Mesendoderm (in vitro differentiated cells): ENCODE measurements around the gene BTD.

ENCODE experiments used
- DNase-seq: peaks from one replicate; pipeline ENCODE4 v3.0.0; 2013
- H2AK5ac ChIP-seq: 2 replicates; pipeline ENCODE4 v1.6.1; 2013; ENCODE audit warnings: low read length, inconsistent platforms
- H2BK120ac ChIP-seq: 2 replicates; pipeline ENCODE4 v1.6.1; 2013; ENCODE audit warnings: low read depth, mild to moderate bottlenecking, low read length, moderate library complexity, mixed read lengths
- H2BK15ac ChIP-seq: replicated peaks from 2 replicates; pipeline ENCODE4 v1.6.1; 2013; ENCODE audit warnings: low read depth, mild to moderate bottlenecking, moderate library complexity
- H2BK5ac ChIP-seq: 2 replicates; pipeline ENCODE4 v1.6.1; 2013; ENCODE audit warnings: low read length, inconsistent platforms
- H3K18ac ChIP-seq: 2 replicates; pipeline ENCODE4 v1.6.1; 2013; ENCODE audit warnings: mild to moderate bottlenecking, low read length, mixed read lengths
- H3K23ac ChIP-seq: one replicate; pipeline ENCODE4 v1.6.1; 2013; ENCODE audit warnings: low read length
- H3K27ac ChIP-seq: 2 replicates; pipeline ENCODE4 v1.5.1; 2013; ENCODE audit warnings: low read depth, mild to moderate bottlenecking, inconsistent platforms, low read length, moderate library complexity
- H3K27me3 ChIP-seq: 2 replicates; pipeline ENCODE4 v1.6.1; 2013; ENCODE audit warnings: low read length, control low read depth, mild to moderate bottlenecking, inconsistent platforms; ENCODE audit not compliant: insufficient read depth, poor library complexity
- H3K36me3 ChIP-seq: 2 replicates; pipeline ENCODE4 v1.6.1; 2013; ENCODE audit warnings: low read length, inconsistent platforms; ENCODE audit not compliant: control insufficient read depth, insufficient read depth
- H3K4ac ChIP-seq: one replicate; pipeline ENCODE4 v1.6.1; 2013; ENCODE audit warnings: low read depth, mild to moderate bottlenecking, low read length, moderate library complexity
- H3K4me1 ChIP-seq: 2 replicates; pipeline ENCODE4 v1.6.1; 2013; ENCODE audit warnings: low read depth, low read length, inconsistent platforms; ENCODE audit not compliant: control insufficient read depth
- H3K4me2 ChIP-seq: 2 replicates; pipeline ENCODE4 v1.6.1; 2013; ENCODE audit warnings: low read length
- H3K4me3 ChIP-seq: 2 replicates; pipeline ENCODE4 v1.5.1; 2013; ENCODE audit warnings: mild to moderate bottlenecking, low read length
- H3K56ac ChIP-seq: one replicate; pipeline ENCODE4 v1.6.1; 2013; ENCODE audit warnings: low read length
- H3K79me1 ChIP-seq: 2 replicates; pipeline ENCODE4 v1.6.1; 2013; ENCODE audit warnings: low read length, inconsistent platforms
- H3K79me2 ChIP-seq: 2 replicates; pipeline ENCODE4 v1.6.1; 2013; ENCODE audit warnings: mild to moderate bottlenecking, low read length; ENCODE audit not compliant: control insufficient read depth, insufficient read depth
- H3K9ac ChIP-seq: 2 replicates; pipeline ENCODE4 v1.6.1; 2013; ENCODE audit warnings: low read length, inconsistent platforms
- H4K5ac ChIP-seq: one replicate; pipeline ENCODE4 v1.6.1; 2013; ENCODE audit warnings: low read length
- H4K8ac ChIP-seq: one replicate; pipeline ENCODE4 v1.6.1; 2013; ENCODE audit warnings: low read depth, mild to moderate bottlenecking, control low read depth, low read length, moderate library complexity
- WGBS: extraction: QIAGEN DNeasy Blood & Tissue Kit; methylation state at CpG from one replicate; pipeline ENCODE4 v1.1.7; 2013; ENCODE audit warnings: low lambda C conversion rate, missing lambda C conversion rate; ENCODE audit not compliant: insufficient coverage; ENCODE audit errors: extremely low coverage; 5-methylcytosine and 5-hydroxymethylcytosine counted together

The BTD gene

DNA sequence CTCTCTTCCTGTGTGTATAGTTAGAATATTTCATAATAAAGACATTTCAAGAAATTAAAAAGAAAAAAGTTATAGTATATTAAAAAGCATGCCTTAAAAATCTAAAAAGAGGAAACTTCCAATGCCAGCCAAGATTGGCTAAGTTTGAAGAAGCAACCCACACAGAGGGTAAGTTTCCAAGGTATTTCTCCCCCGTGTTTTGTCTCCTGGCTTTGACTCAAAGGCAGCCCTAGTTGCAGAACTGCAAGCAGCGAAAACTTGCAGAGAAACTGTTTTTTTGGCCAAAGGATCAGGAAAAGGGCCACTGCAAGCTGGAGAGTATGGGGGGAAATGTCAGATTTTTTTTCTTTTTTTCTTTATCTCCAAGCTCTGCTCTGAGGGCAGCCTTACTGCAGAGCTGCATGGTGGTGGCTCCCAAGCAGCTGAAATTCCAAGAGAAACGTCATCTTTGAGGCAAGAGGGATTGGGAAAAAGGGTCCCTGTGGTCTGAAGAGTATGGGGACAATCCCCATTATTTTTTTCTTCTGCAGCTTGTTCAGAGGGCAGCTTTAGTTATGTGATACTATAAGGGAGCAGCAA is 23.2 kb upstream of the BTD start:
- Histone ChIP-seq H3K9ac (no peak overlapping the region), H3K56ac (no peak overlapping the region), H3K23ac (no peak overlapping the region), H4K5ac (no peak overlapping the region), H3K4me2 (no peak overlapping the region), H2AK5ac (no peak overlapping the region), H2BK15ac (no peak overlapping the region), H3K4me1 (no peaks in the 10 kb centered on the region), H3K36me3 (peaks cover 2% of the 10 kb centered on the region), H2BK120ac (no peak overlapping the region), H3K79me2 (no peaks in the 10 kb centered on the region), H3K79me1 (no peaks in the 10 kb centered on the region), H3K27me3 (no peaks in the 10 kb centered on the region), H3K18ac (no peak overlapping the region), H4K8ac (no peak overlapping the region), H3K27ac (no peak overlapping the region), H3K4ac (no peak overlapping the region), H2BK5ac (no peak overlapping the region), H3K4me3 (no peak overlapping the region)
- WGBS, result no CpG with 5 or more reads among the region's 3 CpGs
- DNase-seq, result no peak

DNA sequence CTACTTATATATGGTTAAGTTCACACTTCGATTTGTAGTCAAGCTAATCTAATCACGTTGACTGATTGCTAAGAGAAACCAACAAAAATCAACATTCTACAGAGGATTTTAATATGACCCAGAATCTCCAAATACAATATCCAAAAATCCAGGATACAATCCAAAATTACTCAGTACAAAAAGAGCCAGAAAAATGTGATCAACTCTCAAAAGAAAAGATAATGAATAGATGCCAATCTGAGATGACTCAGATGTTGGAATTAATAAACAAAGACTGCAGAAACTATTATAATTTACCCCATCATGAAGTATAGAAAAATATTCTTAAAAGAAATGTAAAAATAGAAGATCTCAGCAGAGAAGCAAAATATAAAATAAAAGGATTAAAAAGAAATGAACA is 22.5 kb upstream of the BTD start:
- Histone ChIP-seq H3K4me1 (no peaks in the 10 kb centered on the region), H3K56ac (no peak overlapping the region), H3K4ac (no peak overlapping the region), H2BK5ac (no peak overlapping the region), H2BK120ac (no peak overlapping the region), H3K36me3 (peaks cover 2% of the 10 kb centered on the region), H3K18ac (no peak overlapping the region), H3K79me1 (no peaks in the 10 kb centered on the region), H2BK15ac (no peak overlapping the region), H3K79me2 (no peaks in the 10 kb centered on the region), H2AK5ac (no peak overlapping the region), H3K27ac (no peak overlapping the region), H3K23ac (no peak overlapping the region), H3K4me3 (no peak overlapping the region), H4K5ac (no peak overlapping the region), H4K8ac (no peak overlapping the region), H3K9ac (no peak overlapping the region), H3K4me2 (no peak overlapping the region), H3K27me3 (no peaks in the 10 kb centered on the region)
- WGBS, result no CpG with 5 or more reads among the region's 2 CpGs
- DNase-seq, result no peak

DNA sequence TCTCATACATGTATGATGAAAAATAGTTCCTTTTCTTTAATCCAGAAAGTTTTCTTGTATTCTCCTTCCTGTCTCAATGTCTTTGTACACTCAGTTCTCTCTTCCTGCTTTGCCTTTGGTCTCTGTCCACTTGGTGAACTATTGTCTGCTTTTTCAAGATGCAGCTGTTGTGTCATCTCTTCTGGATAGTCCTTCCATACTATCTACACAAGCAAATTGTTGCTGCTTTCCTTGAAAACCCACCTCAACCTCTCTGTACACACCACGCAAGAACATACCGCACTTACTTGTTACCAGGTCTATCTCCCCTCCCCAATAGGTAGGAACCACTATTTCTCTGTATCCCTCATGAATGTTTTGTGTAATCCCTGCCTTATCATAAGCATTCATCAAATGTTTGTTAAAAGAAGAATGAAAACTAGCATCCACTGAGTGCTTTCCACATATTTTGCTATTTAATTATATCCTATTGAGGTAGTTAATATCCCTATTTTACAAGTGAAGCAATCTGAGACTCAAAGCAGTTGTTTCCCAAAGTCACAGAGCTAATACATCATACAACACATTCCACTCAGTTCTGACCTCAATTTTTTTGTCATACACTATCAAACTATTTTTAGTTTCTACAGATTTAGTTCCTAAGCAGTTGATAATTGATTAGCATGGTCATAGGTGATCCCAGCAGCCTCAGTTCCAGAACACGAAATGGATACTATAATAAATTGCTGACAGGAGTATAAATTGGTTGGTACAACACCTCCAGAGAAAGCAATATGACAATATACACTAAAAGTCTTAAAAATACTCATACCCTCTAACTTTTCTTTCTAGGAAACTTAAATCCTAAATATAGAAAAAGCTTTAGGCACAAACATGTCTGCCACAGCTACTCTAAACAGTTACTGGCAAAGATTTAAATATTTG is 19.8 kb upstream of the BTD start:
- no peak for DNase-seq
- Histone ChIP-seq H2BK15ac (no peak overlapping the region), H3K23ac (no peak overlapping the region), H4K5ac (no peak overlapping the region), H3K36me3 (peaks cover 2% of the 10 kb centered on the region), H3K79me2 (no peaks in the 10 kb centered on the region), H3K4me1 (no peaks in the 10 kb centered on the region), H3K18ac (no peak overlapping the region), H2AK5ac (no peak overlapping the region), H3K9ac (no peak overlapping the region), H3K4ac (no peak overlapping the region), H2BK5ac (no peak overlapping the region), H3K4me2 (no peak overlapping the region), H3K79me1 (no peaks in the 10 kb centered on the region), H3K56ac (no peak overlapping the region), H3K4me3 (no peak overlapping the region), H3K27me3 (no peaks in the 10 kb centered on the region), H2BK120ac (no peak overlapping the region), H4K8ac (no peak overlapping the region), H3K27ac (no peak overlapping the region)
- no CpG with 5 or more reads among the region's 3 CpGs for WGBS

DNA sequence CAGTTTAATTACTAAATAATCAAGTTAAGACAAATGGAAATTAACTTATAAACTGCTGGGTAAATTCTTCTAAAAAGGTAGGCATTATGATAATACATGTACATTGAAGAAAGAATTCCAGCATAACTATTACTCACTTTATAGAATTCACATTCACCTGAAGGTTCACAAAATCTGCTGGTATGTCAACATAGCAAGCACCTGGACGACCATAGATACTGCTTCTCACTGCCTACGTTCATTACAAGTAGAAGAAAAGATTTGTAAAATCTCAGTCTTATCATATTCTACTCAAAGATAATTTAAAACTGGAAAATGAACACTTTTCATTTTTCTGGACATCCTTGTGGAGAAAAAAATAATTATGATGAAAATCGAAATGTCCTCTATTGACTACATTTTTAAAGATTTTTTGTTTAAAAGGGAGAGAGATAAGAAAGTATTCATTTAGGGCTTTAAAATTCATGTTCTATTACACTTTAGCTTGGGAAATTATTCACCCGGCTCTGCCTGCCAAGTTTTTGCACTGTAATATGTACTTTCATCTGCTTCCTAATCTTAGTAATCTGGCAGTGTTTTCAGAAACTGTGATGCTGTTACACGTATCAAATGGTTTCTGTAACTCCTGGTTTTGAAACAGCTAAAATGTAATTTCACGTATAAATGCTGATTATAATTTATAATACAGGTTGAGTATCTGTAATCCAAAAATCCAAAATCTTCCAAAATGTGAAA is 16.3 kb upstream of the BTD start:
- H4K8ac ChIP-seq, result no peak overlapping the region
- H3K9ac ChIP-seq, result no peak overlapping the region
- no peak for DNase-seq
- no peaks in the 10 kb centered on the region for H3K79me1 ChIP-seq
- no peaks in the 10 kb centered on the region for H3K4me1 ChIP-seq
- H3K56ac ChIP-seq, result no peak overlapping the region
- H3K18ac ChIP-seq, result no peak overlapping the region
- H3K79me2 ChIP-seq, result no peaks in the 10 kb centered on the region
- H3K36me3 ChIP-seq, result peaks cover 2% of the 10 kb centered on the region
- no peak overlapping the region for H3K4me3 ChIP-seq
- H3K4me2 ChIP-seq, result no peak overlapping the region
- H2BK120ac ChIP-seq, result no peak overlapping the region
- no peak overlapping the region for H2AK5ac ChIP-seq
- no peak overlapping the region for H4K5ac ChIP-seq
- WGBS, result no CpG with 5 or more reads among the region's 6 CpGs
- no peak overlapping the region for H2BK15ac ChIP-seq
- no peak overlapping the region for H3K23ac ChIP-seq
- H2BK5ac ChIP-seq, result no peak overlapping the region
- H3K4ac ChIP-seq, result no peak overlapping the region
- no peaks in the 10 kb centered on the region for H3K27me3 ChIP-seq
- no peak overlapping the region for H3K27ac ChIP-seq

DNA sequence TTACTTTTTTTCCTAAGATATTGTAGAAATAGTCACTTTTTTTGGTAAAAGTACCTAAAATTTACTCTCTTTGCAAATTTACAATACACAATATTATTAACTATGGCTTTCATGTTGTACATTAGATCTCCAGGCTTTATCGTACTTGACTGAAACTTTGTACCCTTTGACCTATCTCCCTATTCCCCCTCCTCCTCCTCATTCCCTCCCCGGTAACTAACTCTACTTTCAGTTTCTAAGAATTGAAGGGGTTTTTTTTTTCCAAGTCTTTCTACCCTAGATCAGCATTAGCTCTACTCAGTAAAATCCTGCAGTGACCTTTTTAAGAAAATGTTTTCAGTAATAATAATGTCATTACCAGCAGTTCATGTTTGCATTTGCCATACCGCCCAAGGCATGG is 10.3 kb upstream of the BTD start:
- Histone ChIP-seq H2BK120ac (no peak overlapping the region), H3K4me3 (no peak overlapping the region), H3K27ac (no peak overlapping the region)

More for the DNA sequence above, 10.3 kb upstream of the BTD start:
- H3K4me2 ChIP-seq, result no peak overlapping the region
- H4K8ac ChIP-seq, result no peak overlapping the region
- H3K79me2 ChIP-seq, result no peaks in the 10 kb centered on the region
- H2BK15ac ChIP-seq, result no peak overlapping the region
- no peak overlapping the region for H3K56ac ChIP-seq
- H3K79me1 ChIP-seq, result no peaks in the 10 kb centered on the region
- H3K4me1 ChIP-seq, result no peaks in the 10 kb centered on the region
- H3K9ac ChIP-seq, result no peak overlapping the region
- H2BK5ac ChIP-seq, result no peak overlapping the region
- no peak overlapping the region for H3K18ac ChIP-seq
- H3K36me3 ChIP-seq, result no peaks in the 10 kb centered on the region
- no peak overlapping the region for H3K4ac ChIP-seq
- no peak overlapping the region for H3K23ac ChIP-seq
- WGBS, result no CpG with 5 or more reads among the region's 3 CpGs
- no peak overlapping the region for H2AK5ac ChIP-seq
- DNase-seq, result no peak
- no peak overlapping the region for H4K5ac ChIP-seq
- H3K27me3 ChIP-seq, result no peaks in the 10 kb centered on the region
